GM18861 (cell line): ENCODE data around the gene CHMP1A.

ENCODE experiments used
- ATAC-seq: cut with Tn5 transposase; IDR thresholded peaks from one replicate; pipeline ENCODE4 v1.9.1; 2021; ENCODE audit not compliant: unreplicated experiment

CHMP1A gene

DNA sequence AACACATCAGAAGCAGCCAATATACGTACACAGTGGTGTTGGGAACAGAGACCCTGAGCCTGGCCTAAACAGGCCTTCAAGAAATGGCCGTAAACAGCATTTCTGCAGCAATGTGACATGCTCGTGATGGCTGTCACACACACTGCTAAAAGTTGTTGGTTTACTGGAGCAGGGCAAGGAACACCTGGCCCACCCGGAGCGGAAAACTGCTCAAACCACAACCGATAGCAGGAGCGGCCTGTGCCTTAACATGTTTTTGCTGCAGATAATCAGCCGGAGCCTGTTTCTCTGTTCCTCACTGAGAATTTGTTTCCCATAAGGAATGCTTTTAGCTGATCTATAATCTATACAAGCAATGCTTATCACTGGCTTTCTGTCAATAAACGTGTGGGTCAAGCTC lies 50.1 kb downstream of the CHMP1A start:
- ATAC-seq: no peak

DNA sequence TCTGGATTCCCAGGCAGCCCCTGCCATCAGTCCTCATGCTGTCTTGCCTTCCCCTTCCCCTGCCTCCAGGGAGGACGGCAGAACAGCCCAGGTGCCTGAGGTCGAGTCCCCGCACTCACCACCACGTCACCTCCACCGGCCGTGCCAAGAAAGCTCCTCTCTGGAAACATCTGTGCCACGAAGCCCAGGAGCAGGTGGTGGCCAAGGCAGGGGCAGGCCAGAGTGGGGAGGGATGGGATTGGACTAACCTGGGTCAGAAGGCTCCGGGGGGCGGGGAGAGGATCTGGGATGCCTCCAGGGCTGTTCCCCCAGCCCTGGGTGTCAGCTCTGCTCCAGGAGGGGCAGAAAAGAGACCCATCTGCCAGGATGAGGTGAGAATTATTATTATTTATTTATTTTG lies 51.5 kb downstream of the CHMP1A start:
- ATAC-seq: no peak

DNA sequence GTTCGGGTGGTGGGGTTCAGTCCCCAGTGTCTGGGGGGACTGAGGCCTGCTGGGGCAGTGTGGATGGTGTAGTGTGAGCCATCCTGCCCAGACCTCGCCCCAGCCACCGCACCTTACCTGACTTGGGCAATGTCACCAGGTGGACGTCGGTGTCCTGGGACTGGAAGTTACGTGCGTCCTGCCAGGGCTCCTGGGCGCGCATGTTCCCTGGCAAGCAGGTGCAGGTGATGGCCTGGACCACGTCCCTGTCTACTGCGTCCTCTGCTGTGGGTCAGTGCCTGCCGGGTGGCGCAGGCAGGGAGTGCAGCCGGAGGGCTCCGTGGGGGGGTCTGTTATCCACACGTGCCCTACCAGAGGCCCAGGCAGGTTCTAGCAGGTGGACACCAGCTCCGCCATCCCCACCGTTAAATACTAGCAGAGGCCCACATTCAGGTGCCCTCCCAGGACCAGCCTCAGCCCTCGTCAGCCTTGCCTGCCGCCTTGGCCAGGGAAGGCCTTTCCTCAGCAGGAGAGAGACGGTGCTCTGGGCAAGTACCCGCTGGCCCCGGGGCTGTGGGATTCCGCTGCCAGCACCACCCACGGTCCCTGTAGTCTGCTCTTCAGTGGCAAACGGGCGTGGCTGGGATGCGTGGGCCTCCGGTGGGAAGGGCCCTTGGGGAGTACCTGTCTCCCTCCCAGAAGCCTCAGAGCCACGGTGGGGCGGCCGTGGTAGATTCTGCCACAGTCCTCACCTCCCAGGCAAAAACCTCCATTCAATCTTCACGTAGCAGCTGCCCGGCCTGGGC lies 52.1 kb downstream of the CHMP1A start:
- ATAC-seq: no peak

DNA sequence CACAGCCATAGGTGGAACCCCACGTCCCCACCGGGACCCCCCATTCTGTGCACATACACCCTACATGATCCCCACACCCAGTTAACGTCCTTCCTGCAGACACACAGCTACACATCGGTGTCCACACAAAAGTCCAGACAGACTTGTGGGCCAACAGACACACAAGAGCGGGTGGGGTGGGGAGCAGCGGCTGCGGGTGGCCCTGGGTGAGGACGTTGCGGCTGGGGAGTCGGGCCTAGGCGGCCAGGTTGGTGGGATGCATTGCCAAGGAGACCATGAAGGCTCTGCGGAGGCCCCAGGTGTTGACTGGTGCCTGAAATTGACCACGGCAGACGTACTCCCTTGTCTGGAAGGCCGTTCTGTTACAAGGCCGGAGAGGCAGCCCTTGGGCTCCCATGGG lies 52.7 kb downstream of the CHMP1A start:
- no peak for ATAC-seq

DNA sequence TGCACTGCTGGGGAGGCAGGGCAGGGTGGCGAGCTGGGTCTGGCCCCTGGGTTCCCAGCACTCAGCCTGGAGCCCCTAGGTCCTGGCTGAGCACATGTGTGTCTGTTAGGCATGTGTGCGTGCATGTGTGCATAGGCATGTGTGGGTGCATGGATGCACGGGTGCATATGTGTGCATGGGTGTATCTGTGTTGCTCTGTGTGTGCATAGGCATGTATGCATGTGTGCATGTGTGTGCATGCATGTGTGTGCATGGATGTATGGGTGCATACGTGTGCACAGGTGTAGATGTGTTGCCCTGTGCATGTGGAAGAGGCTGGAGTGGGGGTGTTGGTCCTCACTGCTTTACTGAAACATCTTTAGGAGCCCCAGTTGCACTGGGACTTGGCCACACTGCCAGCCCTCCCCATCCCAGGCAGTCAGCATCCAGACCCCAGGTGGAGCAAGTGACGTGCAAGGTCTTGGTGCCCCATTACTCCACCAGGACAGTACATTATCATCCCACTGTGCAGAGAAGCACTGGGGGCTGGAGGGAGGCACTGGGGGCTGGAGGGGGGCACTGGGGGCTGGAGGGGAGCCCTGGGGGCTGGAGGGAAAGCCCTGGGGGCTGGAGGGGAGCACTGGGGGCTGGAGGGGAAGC lies 54.4 kb downstream of the CHMP1A start:
- ATAC-seq: no peak

DNA sequence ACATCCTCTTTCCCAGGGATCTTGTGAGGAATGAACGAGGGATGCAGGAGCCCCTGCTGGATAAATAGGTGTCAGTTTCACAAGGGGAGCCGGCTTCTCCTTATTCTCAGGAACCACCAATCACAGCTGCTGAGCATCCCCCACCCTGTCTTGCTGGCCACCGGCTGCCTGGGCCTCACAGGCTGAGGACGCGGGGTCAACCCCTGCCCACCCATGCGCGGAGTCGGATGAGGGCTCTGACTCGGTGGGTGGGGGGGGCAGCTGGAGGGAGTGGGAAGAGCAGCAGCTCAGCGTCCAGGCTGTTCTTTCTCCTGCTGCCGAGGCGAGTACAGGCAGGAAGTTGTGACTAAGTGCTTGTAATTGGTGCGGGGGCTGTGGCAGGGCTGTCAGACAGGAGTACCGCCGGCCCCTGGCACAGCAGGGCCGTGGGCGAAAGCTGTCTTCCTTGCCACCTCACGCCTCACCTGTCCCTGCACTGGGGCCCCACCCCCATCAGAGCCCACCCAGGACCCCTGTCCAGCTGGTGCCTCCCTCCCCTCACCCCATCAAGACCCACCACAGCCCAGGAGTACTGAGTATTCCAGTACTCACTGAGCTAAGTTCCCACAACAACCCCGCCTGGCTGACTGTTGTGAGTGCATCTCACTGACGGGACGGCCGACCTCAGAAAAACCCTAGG lies 55.1 kb downstream of the CHMP1A start:
- ATAC-seq: no peak

DNA sequence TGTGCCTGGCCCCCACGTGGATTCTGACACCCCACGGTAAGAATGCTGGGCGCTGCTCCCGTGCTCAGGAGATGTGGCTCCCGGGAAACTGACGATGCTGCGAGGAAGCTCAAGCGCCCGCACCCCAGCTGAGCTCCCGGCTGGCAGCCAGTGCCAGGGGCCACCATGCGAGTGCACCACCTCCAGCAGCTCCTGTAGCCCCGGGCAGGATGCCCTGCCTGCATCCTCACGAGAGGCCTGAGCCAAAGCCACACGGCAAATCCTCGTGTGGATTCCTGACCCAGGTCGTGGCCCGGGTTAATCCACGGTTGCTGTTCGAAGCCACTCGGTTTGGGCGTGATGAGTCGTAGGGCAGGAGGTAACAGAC lies 55.6 kb downstream of the CHMP1A start:
- ATAC-seq: no peak

DNA sequence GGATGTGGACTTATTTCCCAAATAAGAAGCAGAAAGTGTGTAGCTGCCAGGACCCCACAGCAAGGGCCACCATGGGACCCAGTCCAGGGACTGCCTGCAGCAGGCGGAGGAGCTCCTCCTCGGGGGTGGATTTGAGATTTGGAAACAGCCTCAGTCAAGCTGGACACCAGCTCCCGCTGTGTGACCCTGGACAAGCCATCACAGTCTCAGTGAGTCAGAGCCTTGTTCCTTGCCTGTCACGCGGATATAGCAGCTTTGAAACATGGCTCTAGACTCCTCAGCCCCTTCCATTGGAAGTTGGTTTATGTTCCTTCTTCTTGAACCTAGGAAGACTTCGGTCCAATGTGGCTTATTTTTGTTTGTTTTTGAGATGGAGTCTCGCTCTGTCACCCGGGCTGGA lies 56.6 kb downstream of the CHMP1A start:
- ATAC-seq: no peak

DNA sequence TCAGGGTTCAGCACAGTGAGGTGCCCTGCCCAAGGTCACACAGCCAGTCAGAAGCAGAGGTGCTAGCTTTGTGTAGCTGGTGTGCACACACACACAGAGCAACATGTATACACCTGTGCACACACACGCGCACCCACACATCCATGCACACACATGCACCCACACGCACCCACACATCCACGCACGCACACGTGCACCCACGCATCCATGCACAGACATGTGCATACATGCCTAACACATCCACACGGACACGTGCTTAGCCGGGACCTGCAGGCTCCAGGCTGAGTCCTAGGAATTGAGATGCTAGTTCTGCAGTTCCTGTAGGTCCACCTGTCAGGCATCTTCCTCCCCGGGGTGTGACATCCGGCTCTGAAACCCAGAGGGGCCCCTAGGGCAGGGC lies 57.1 kb downstream of the CHMP1A start:
- no peak for ATAC-seq

DNA sequence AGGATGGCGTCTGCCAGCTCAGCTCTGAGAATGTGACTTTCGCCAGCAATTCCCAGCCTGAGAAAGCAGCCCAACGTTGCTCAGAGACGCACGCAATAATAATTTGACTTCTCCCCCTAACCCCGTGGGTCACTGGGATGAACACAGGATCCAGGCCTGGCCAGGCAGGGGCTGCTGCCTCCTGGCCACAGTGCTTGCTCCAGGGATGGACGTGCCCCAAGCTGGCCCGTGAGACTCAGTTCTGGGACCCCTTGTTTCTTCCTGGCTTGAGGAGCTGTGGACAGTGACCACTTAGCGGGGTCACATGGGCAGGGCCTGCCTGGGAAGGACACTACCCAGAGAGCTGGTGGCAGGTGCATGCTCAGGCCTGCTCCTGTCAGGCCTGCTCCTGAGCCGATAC lies 57.6 kb downstream of the CHMP1A start:
- no peak for ATAC-seq

DNA sequence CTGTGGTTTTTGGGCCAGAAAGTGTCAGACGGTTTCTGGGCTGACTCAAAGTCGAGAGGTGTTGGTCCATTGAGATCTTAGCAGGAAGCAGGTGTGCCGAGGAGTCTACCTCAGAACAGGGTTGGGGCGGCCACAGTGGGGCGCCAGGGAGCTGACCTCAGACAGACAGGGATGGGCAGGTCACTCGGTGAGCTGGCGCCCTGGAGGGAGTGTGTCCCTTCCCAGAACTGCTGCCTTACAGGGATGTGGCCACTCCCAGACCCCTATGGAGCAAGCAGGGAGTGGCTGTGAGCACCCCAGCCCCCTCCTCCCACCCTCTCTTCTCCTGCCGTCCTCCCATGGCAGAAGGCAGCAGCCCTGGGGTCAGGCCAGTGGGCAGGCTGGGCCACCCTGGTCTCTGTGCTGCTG lies 58.1 kb downstream of the CHMP1A start:
- ATAC-seq: no peak

DNA sequence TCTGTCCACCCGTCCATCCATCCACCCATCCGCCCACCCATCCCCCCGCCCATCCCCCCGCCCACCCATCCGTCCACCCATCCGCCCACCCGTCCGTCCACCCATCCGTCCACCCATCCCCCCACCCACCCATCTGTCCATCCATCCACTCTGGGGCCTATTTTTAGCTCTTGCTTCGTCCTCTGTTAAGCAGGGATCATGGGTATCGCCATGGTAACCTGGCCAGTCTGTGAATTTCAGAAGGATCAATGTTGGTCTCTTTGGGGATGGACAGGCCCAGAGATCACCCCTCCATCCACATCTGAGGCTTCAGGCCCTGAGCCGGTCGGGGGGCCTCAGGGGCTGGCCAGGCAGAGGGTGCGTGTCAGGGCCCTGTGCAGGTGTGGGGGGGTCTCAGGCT lies 59.3 kb downstream of the CHMP1A start:
- ATAC-seq: no peak

DNA sequence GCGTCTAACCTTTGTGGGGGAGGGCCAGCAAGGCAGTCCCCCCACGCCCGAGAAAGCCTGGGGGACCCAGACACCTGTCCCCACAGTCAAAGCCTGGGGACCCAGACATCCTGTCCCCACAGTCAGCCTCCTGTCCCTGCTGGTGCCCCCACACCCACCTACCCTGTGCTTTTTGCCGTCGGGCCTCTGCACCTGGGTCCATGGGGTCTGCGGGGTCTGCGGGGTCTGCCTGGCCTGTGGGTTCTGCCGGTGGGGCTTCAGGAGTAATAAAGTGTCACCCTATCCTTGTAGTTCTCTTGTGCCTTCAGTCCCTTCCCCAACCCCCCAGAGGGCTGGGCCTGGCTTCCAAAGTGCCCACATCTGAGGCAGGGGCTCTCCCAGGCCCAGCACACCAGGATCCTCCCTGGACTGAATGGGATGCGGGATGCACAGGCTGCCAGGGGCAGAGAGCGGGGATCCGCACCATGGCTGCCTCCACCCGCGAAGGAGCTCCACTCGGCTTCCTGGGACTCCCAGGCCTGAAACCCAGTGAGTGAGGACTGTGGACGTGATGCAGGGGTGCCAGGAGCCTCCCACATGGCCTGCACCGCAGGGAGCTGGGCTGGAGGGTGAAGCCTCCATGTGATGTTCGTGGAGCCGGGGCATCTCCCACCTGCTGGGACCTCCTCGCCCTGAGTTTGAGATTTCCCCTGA lies 60.4 kb downstream of the CHMP1A start:
- ATAC-seq: no peak

DNA sequence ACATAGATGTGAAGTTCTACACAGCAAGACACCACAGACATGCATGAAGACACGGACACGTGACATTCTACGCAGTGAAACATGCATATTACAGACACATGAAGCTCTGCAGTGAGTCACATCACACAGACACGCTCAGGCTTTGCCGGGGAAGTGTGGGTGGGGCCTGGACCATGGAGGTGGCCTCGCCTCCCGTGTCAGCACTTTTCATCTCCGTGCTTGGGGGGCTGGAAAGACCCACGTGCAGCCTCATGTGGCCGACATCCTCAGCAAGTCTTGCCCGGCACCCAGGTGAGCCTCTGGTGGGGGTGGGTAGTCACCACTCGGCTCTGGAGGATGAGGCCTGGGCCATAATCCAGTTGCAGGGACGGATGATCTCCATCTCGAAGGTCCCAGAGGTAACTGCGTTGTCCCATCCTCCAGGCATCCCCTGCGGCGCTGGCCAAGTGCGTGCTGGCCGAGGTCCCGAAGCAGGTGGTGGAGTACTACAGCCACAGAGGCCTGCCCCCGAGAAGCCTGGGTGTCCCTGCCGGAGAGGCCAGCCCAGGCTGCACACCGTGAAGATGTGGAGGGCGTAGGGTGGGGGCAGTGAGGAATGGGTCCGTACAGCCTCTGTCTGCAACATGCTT lies 61.3 kb downstream of the CHMP1A start:
- ATAC-seq: no peak

DNA sequence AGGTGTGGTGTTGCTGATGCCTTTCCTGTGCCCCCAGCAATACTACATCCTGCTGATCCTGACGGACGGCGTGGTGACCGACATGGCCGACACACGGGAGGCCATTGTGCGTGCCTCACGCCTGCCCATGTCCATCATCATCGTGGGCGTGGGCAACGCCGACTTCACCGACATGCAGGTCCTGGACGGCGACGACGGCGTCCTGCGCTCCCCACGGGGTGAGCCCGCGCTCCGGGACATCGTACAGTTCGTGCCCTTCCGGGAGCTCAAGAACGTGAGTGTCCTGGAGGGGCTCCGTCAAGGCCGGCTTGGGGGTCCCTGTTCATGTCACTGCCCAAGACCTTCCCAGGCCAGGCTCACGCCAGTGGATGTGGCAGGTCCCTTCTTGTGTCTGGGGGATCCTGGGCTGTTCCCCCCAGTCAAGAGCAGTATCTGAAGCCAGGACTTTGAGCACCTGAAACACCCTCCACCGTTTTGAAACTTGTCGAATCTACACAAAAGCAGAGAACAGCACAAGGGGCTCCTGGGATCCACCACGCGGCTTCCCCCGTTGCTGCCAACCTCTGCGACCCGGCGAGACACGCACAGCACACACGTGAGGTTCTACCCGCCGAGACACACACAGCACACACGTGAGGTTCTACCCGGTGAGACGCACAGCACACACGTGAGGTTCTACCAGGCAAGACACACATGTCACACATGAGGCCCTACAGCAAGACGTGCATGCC lies 62.0 kb downstream of the CHMP1A start:
- ATAC-seq: no peak
